GM12891 (cell line): ENCODE results near the gene BCL11A.

Source experiments
- POLR2A ChIP-seq: IDR thresholded peaks from 2 replicates; pipeline ENCODE4 v1.6.1; 2011; ENCODE audit warnings: low read depth, low read length, control low read depth
- POLR2AphosphoS5 ChIP-seq: IDR thresholded peaks from 2 replicates; pipeline ENCODE4 v1.6.1; 2011; ENCODE audit warnings: low read depth, low read length, control low read depth
- SPI1 ChIP-seq: IDR thresholded peaks from 2 replicates; pipeline ENCODE4 v1.6.1; 2011; ENCODE audit warnings: low read depth, low read length, control low read depth
- TAF1 ChIP-seq: IDR thresholded peaks from 2 replicates; pipeline ENCODE4 v1.6.1; 2011; ENCODE audit warnings: low read depth, low read length, control low read depth

- no peak for TF ChIP-seq POLR2A
- TF ChIP-seq POLR2AphosphoS5: no peak
- no peak for TF ChIP-seq SPI1
- no peak for TF ChIP-seq TAF1
Measured at GRCh38 chr2:60560734-60561644, 7.5 kb upstream of the BCL11A start.
